ENCODE data around the gene DLX3.

DLX3 gene

DNA sequence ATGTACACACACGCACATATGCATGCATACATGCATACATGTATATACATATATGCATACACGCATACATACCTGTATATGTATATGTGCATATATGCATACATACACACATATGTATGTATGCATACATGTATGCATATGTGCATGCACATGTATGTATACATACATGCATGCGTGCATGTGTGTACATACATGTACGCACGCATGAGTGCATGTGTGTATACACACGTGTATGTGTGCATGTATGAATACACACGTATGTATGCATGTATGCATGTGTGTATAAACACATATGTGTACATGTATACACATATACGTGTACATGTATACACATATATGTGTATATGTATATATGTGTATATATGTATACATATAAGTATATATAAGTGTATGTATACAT lies 28.5 kb upstream of the DLX3 start:
- DNase-seq (ENCODE audit: low read depth), result no peak

DNA sequence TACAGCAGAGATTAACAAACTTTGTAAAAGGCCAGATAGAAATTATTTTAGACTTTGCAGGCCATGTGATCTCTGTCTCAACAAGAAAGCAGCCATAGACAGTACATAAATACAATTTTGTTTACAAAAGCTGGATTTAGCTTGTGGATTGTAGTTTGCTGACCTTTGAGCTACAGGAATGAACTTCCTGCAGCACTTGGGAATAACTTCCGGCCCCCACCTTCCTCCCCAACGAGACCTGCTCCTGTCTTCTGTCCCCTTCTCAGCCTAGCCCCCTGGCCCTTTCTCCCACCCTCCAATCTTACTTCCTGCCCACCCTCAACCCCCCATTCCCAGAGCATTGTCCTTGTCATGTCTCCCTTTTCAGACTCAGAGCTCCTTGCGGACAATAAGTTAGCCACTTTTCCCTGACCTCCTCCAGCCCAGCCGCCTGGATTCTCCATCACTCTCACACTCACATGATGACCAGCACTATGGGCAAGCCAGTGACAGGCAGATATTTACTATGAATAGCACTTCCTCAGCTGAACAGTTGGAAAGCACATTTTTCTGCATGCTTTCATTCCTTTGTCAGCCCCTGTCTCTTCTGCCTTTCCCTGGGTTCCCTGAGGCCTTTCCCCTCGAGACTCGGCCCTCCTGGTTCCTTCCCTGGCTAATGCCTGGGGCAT lies 27.6 kb upstream of the DLX3 start:
- no peak for DNase-seq (ENCODE audit: low read depth)

DNA sequence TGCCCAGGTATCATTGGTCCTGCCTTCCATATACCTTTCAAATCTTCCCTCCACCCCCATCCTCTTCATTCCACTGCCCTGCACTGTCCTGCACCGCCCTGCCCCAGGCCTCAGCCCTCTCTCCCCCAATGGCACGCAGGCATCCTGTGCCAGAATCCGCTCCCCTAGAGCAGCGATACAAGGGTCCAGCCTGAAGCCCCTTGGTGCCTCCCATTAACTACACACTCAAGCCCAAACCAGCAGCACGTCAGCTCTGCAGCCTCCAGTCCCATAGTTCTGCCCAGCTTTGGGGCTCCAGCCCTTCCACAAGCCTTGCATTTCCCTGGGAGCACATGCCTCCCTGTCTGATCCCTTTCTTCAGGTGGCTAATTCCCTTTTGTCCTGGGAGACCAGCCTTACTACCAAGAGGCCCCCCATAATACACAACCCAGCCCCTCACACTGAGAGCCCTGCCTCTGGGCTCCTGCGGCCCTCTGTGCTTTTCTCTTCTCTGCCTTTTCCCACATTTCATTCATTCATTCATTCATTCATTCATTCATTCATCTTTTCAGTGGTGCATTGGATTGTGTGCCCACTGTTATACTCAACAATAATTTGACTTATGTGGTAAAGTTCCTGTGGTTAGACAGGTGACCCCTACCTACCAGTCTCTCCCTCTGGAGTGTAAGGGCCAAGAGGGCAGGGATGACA lies 26.8 kb upstream of the DLX3 start:
- no peak for DNase-seq (ENCODE audit: low read depth)

DNA sequence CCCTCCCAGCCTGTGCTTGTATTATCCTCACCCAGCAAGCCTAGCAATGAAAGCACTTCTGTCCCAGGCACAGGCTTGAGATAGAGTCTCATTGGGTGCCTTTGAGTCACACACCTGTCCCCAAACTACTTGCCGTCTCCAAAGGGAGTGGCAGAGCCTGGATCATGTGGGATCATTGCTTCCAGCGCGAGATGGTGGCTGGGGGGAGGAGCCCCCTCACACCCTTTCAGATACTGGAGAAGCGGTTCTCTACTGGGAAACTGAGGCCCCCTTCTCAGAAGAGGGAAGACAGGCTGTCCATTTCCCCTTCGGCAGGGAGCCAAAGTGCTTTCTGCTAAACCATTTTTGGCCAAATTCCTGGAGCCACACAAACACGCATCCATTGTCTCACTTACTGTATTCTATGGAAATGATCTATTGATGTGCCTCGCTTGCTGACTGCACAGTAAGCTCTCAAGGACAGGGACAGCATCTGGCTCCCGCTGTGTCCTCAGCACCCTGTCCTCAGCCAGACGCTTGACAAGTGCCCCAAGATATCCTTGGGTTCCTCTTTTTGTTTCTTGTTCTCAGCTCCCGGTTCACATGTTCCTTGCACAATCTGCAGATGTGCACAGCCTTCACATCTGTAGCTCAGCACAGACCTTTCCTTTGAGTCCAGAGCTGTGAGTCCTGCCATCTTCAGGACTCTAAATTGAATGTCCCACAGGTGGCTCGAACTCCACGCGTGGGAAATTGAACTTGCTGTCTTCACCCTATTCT lies 26.0 kb upstream of the DLX3 start:
- no peak for DNase-seq (ENCODE audit: low read depth)

DNA sequence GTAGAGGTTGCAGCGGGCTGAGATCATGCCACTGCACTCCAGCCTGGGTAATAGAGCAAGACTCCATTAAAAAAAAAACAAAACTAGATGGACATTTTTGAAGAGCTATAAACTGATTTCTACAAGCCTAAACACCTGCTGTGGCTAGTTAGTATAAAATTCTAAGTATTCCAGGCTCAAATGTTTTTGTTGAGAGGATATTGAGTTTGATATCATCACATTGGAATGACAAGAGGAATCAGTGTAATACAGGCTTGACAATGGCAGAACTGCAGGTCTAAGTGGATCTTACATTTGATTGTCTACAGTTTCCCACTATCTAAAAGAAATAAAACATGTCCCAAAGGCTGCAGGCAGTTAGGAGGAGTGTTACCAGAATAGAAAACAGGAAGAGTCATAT lies 23.9 kb upstream of the DLX3 start:
- DNase-seq (ENCODE audit: low read depth), result no peak

DNA sequence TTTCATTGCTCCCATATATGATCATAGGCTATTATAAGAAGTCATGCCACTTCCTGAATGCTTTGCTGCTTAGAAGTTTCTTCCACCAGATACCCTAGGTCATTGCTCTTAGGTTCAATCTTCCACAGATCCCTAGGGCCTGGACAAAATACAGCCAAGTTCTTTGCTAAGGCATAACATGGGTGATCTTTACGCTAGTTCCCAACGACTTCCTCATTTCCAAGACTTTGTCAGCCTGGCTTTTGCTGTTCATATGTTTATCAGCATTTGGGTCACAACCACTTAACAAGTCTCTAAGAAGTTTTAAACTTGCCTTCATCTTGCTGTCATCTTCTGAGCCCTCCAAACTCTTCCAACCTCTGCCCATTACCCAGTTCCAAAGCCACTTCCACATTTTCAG lies 20.1 kb upstream of the DLX3 start:
- no peak for DNase-seq (ENCODE audit: low read depth)

GRCh38 chr17:50014471-50015088 lies 19.6 kb upstream of the DLX3 start:
- DNase-seq (ENCODE audit: low read depth), result no peak

DNA sequence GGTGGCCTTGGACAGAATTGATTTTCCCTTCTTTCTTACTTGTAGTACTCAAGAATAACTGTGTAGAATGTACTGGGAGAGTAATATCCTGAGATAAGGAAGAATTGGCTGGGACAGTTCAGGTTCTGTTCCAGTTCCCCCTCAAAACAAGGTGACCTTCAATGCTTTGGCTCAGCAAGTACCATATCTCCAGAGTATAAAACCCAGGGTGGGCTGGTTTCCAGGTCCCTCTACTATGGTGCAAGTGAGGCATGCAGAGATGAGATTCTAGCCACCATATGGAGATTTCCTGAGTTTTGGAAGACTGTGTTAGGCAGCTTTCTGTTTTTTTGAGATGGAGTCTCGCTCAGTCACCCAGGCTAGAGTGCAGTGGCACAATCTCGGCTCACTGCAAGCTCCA lies 18.1 kb upstream of the DLX3 start:
- no peak for DNase-seq (ENCODE audit: low read depth)

DNA sequence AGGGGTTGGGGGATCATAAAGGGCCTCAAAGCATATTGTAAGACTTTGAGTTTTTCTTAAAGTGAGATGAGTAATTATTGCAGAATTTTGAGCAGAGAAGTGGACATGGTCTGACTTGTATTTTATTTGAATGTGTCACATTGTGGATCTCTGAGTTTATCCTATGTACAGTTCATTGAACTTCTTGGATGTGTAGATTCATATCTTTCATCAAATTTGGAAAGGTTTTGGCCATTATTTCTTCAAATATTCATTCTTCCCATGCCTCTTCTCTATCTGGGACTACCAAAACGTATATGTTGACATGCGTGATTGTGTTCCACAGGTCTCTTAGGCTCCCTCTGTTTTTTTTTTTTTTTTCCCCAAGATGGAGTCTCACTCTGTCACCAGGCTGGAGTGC lies 14.3 kb upstream of the DLX3 start:
- no peak for DNase-seq (ENCODE audit: low read depth)

DNA sequence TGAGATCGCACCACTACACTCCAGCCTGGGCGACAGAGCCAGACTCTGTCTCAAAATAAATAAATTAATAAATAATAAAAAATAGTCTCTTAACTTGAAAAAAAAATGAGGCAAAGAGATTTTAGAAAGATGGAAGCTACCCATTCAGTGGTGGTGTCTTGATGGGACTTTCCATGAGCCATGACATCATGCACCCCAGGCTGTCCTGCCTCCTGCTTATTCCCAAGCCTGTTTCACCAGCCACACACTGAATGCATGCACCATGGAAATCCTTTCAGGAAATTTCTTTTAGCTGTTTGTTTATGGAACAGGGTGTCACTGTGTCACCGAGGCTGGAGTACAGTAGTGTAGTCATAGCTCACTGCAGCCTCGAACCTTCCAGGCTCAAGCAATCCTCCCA lies 8.9 kb upstream of the DLX3 start:
- no peak for DNase-seq (ENCODE audit: low read depth)

DNA sequence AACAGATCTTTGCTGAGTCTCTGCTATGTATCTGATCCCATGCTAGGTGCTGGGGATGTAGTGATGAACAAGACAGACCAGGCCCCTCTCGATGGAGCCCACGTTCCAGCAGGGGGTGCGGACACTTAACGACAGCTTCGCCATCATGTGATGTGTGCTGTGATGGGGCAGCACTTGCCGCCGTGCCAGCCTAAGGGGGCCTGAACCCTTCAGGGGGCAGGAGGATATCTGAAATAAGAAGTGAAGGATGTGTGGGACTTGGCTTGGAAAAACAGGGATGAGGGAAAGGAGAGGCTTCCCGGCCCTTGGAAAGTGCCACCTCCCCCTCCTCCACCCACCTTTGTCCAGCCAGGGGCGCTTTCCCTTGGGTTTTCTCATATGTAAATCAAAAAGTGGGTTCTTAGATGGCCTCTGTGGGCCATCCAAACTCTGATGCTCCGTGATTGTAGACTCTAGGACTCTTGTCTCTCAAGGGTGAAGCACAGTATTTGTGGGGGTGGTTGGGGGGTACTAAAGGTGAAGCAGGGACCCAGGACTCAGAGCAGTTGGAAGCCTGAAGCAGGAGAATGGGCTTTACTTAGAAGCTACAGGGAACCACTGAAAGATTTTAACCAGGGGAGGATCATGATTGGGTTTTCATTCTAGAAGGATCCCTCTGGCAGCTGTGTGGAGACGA lies 4.0 kb upstream of the DLX3 start:
- DNase-seq (ENCODE audit: low read depth), result no peak

DNA sequence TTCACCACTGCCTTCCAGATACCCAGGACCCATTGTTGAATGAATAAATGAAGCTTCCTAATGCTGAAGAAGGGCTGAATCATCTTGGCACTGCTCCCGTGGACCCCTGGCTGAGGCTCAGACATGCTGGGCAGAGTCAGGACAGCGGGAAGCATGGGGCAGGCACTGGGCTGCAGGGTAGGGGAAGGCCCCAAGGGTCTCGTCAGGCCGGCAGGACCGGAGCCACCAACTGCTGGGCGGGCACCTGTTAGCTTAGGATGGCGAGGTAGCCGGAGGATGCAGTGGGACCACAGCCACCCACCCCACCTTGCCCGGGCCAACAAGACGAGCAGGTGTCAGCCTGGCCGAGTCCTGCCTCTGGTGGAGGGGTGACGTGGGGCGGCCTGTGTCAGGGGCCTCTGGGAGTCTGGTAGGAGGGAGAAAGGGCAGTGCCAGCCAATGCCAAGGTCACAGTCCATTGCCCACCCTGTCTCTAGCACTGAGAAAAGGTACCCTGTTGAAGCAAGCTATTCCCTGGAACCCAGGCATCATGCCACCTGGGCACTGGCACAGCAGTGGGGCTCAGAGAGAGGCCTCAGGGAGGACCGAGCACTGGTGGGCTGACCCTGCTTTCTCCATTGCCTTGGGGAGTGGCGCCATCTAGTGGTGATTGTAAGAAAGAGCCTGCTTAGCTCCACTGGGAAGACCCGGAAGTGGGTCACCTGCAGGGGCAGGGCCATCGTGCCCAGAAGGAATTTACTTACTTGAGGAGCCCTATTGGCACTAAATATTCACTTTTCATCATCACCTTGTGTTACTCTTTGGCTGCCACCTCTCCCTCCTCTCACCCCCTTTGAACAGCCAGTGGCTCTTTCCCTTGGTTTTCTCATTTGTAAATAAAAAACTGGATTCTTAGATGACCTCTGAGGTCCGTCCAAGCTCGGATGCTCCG lies 3.0 kb upstream of the DLX3 start:
- peak; percentile 79 for DNase-seq (ENCODE audit: low read depth)

DNA sequence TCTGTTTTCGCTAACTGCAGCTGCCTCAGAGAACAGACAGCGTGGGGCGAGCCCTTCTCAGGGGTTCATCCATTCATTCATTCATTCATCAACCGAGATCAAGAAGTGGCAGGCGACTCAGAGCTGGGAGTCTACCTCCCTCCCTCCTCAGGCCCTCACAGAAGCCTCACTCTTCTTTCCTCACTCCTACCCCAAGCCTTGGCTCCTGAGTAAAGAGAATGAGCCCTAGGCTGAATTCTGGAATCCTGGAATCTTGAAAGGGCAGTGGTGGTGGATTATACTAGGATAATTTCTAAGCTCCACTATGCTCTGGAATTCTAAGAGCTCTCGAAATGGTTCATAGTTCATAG lies 2.3 kb upstream of the DLX3 start:
- no peak for DNase-seq (ENCODE audit: low read depth)

GRCh38 chr17:49996495-49997300 lies 1.7 kb upstream of the DLX3 start:
- DNase-seq (ENCODE audit: low read depth), result no peak

DNA sequence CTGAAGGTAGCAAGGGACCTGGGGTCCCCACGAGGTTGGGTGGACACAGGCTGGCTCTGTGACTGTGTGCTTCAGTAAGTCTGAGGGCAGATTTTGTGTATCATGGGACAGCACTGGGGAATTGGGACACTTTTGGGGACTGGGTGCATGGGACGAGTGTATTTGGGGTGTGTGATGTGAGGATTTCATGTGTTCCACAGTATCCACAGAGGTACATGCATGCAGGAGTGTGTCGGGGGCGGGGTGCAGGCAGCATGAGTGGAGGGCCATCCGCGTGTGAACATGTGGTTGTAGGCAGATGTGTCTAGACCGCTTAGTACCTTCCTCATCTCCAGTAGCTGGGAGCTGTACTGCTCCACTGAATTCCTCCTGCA lies 1.1 kb upstream of the DLX3 start:
- DNase-seq (ENCODE audit: low read depth), result no peak

DNA sequence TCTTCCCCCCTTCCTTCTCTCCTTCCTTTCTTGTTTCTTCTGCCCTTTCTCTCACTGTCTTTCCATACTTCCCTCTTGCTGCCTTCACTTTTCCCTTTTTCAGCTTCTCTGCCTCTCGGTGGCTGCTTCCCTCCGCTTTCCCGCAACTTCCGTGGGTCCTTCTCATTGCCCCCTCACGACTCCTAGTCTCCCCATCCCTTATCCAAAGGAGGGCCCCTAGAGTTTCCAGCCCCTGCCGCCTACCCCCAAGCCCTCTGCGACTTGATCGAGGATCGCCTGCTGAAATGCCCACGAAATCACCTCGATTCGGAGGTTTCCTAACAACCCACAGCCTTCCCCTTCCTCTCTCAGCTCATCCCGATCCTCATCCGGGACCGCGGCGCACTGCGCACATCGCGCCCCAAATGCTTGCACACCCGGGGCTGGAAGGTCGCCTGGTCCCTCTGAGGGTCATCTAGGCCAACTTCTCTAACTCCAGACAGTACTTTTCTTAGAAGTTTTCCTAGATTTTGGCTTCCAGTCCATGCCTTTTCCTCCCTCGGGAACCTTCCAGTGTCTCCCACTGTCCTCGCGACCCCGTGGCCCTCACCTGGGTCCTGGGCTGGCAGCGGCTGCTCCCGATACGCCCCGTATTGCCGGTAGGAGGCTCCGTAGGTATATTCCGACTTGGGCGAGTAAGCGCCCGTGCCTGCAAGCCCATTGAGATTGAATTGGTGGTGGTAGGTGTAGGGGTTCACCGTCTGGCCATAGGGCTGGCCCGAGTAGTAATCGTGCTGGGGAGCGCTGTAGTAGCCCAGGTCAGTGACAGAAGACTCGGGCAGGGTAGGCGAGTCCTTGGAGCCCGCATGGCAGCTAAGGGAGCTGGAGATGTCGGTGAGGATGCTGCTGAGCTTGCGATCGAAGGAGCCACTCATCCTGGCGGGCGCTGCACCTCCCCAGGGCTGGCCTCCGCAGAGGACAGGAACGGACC lies 654 bp downstream of the DLX3 start:
- no peak for DNase-seq (ENCODE audit: low read depth)

GRCh38 chr17:49993423-49994060 lies 1.5 kb downstream of the DLX3 start:
- DNase-seq (ENCODE audit: low read depth), result no peak

DNA sequence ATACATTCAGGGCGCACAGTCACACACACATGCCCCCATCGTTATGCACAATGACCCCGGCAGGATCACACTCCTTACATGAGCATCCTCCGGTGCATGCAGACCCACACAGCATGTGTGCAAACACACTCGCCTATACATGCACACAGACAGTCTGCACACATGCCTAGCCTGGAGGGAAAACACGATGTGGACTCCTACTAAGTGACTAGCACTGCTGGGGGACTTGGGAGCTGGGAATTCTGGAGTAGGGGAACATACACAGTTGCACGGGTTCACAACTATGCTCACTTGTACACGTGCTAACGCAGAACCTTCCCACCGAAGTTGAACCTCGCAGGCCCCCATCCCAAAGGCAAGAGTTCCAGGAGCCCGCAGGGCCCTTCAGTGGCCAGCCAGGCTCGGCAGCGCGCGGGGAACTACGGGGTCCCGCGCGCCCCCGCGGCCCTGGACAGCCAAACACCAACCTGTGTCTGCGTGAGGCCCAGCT lies 2.0 kb downstream of the DLX3 start:
- no peak for DNase-seq (ENCODE audit: low read depth)
